ENCODE data around the gene SDR42E2.
"Not testable (repeated sequence)": the region's sequence is repeated elsewhere in the genome, so short reads cannot be mapped to it uniquely, and the experiment has no call there.

SDR42E2 gene

GRCh38 chr16:22189473-22190080 lies 27.3 kb downstream of the SDR42E2 start:
- intact Hi-C loops (cut with DNase I) = loop anchor here (5.0 kb wide), 1 partner anchor 187 kb away; the partner anchor contains the start of gene PDZD9
- DNase-seq = peak in 9 of 42 donors; percentile 9 to 47 (median 28)

GRCh38 chr16:22190081-22190775 lies 27.9 kb downstream of the SDR42E2 start:
- intact Hi-C loops (cut with DNase I) = no loop called here
- peak in 34 of 42 donors; percentile 30 to 100 (median 99) for DNase-seq

GRCh38 chr16:22190776-22191531 lies 28.6 kb downstream of the SDR42E2 start:
- peak; percentile 98 to 100 (median 100) for DNase-seq
- intact Hi-C loops (cut with DNase I) = no loop called here

DNA sequence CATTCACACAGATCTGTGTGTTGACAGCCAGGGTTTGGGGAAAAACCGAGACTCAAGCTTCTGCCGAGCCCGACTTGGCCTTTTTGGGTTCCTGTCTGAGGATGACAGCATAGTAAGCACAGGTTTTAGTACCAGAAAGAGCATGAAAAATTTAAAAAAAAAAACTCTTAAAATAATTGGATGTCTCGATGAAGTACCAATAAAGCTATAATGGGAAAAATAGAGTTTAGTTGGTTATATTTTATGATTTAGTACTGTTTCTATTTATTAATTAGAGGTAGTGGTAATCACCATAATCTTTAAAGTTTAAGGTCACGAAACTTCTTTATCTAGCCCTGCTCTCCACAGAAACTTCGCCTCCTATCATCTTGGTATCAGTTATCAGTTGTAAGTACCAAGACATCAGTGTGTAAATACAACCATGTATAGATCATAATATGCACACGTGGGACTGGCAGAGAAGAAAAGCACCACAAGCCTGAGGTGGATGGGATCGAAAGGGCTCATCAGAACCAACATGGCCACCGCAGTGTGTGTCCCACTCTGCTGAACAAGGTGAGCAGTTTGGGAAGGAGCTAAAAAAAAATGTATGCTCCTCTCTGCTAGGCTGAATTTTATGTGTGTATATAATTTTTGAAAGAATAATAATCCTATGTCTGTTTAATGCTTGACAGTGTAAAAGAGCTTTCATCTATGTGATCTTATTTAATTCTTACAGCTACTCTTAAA lies 29.4 kb downstream of the SDR42E2 start:
- intact Hi-C loops (cut with DNase I) = no loop called here
- peak in 22 of 42 donors; percentile 16 to 64 (median 31) for DNase-seq

DNA sequence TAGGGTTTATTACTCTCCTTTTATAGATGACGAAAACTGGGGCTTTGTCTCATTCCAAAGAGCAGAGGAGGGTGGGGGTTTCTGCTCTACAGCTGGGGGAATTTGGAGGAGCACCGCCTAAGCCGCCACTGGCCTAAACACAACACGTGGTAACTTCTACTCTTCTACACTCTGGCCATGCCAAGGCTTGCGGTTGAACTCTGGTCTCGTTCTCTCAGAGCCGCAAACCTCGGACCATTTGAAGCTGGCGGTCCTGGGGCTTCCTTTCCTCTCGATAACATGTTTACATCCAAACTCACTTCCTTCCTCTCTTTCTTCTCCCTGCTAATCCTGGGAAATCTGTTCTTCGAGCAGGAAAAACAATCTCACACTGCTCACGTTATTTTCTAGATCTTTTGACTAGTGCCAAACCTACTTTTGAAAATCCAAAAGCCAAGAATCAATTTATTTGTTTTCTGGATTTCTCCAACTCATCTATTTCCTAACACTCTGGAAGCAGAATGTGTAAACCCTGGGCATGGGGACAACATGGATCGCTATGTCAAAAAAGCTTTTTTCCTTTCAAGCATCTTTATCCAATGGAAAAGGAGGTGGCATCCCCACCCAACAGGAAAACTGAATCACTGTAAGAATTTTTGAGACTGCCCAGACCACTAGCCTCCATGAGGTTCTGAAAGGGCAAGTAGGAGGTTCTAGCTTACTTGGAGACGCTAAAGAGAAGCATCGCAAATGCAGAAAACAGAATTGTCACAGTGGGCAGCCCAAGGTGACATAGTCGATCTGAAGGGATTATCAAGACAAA lies 30.2 kb downstream of the SDR42E2 start:
- intact Hi-C loops (cut with DNase I) = no loop called here
- peak; percentile 40 to 85 (median 70) for DNase-seq

- no peak for DNase-seq
- intact Hi-C loops (cut with DNase I) = no loop called here
These were observed 30.7 kb downstream of the SDR42E2 start for GRCh38 chr16:22193063-22193411.

GRCh38 chr16:22194707-22195444 lies 32.6 kb downstream of the SDR42E2 start:
- no peak for DNase-seq
- intact Hi-C loops (cut with DNase I) = loop anchor here (2.0 to 5.0 kb wide), 3 partner anchors 102 to 243 kb away; partner anchors contain the start of genes CDR2, POLR3E and UQCRC2

- intact Hi-C loops (cut with DNase I) = loop anchor here (2.0 to 5.0 kb wide), 3 partner anchors 101 to 243 kb away; partner anchors contain the start of genes CDR2, POLR3E and UQCRC2
- no peak for DNase-seq
These were observed 33.1 kb downstream of the SDR42E2 start for GRCh38 chr16:22195445-22195694.

DNA sequence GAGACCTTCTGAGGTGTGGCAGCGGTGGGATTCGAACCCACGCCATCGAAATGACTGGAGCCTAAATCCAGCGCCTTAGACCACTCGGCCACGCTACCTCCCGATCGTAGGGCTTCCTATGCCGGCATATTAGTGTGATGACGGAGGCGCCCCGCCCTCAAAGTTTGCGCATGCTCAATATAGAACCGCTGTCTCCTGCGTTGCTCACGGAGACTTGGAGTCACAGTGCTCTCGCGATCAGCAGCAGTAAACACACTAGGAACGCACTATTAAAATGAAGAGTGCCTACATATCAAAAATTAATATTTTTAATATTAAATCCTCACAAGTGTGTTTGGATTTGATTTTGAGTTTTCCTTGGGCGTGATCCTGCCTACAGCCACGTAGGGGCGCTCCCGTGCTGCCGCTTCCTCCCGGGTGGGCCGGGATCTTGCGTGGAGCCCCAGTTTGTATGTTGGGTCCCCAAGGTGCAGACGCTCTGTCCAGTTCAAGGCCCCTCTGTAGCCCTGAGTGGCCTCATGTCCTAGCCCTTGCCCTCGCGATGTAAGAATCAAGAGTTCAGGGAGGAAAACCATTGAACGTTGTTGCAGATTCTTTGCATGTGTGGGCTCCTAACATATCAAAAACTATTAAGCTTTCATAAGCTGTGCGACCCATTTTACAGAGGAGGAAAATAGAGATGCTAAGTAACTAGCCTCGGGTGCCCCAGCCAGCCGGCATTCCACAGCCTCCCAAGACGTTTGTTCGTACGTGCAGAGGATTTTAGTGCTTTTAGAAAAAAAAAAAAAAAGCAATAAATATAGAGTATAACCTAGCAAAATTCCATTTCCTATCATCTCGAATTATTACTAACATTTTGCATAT lies 33.6 kb downstream of the SDR42E2 start:
- peak; percentile 75 to 98 (median 93) for DNase-seq
- intact Hi-C loops (cut with DNase I) = loop anchor here (2.0 to 5.0 kb wide), 3 partner anchors 101 to 244 kb away; partner anchors contain the start of genes CDR2, POLR3E and UQCRC2

GRCh38 chr16:22196559-22197168 lies 34.4 kb downstream of the SDR42E2 start:
- not testable (repeated sequence) for DNase-seq
- intact Hi-C loops (cut with DNase I) = loop anchor here (5.0 kb wide), 2 partner anchors 176 to 244 kb away; partner anchors contain the start of genes CDR2 and UQCRC2

GRCh38 chr16:22198547-22199293 lies 36.4 kb downstream of the SDR42E2 start:
- intact Hi-C loops (cut with DNase I) = loop anchor here (5.0 kb wide), 2 partner anchors 174 to 246 kb away; partner anchors contain the start of genes CDR2 and UQCRC2

GRCh38 chr16:22202261-22202637 lies 39.9 kb downstream of the SDR42E2 start:
- intact Hi-C loops (cut with DNase I) = no loop called here
- no peak for DNase-seq

More at GRCh38 chr16:22198547-22199293, 36.4 kb downstream of the SDR42E2 start:
- DNase-seq = no peak

DNA sequence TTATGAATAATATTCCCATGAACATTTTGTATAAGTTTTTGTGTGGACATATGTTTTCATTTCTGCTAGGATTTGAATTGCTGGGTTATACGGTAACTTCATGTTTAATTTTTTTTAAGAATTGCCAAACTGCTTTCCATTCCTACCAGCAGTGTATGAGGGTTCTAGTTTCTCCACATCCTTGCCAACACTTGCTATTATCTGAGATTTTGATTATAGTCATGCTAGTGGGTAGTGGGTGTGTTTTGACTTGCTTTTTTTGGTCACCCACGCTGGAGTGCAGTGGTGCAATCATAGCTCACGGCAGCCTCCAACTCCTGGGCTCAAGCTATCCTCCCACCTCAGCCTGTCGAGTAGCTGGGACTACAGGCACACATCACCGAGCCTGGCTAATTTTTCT lies 40.8 kb downstream of the SDR42E2 start:
- intact Hi-C loops (cut with DNase I) = no loop called here
- peak in 1 of 42 donors; percentile 29 for DNase-seq

- DNase-seq = no peak
- intact Hi-C loops (cut with DNase I) = no loop called here
These were observed 41.9 kb downstream of the SDR42E2 start for GRCh38 chr16:22204091-22204655.

DNA sequence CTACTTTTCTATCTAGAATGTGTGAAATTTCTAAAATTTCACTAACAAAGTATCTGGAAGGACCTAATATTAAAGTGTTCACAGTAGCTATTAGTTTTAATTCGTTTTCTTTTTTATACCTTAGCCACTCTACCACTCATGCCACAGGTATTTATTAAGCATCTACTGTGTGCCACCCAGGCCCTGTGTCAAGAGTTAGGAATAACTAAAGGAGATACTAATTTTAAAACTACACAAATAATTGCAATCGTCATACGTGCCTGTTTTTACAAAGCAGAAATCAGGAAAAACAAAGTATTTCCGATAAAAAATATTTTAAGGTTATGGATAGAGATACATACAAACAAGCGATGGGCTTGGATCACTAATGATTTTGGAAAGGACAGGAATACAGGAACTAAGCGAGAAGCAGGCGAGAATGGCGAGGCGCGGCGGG lies 43.3 kb downstream of the SDR42E2 start:
- no peak for DNase-seq
- intact Hi-C loops (cut with DNase I) = no loop called here

Measured in head of caudate nucleus (tissue), 42 donors.